ENCODE results near the gene S100A16.
"Not testable (repeated sequence)": the region's sequence is repeated elsewhere in the genome, so short reads cannot be mapped to it uniquely, and the experiment has no call there.

The S100A16 gene

GRCh38 chr1:153582836-153583235 lies 30.1 kb downstream of the S100A16 start:
- DNase-seq, result not testable (repeated sequence)

GRCh38 chr1:153578936-153579335 lies 34.0 kb downstream of the S100A16 start:
- DNase-seq, result no peak

GRCh38 chr1:153578490-153578889 lies 34.4 kb downstream of the S100A16 start:
- no peak for DNase-seq

GRCh38 chr1:153577624-153578051 lies 35.3 kb downstream of the S100A16 start:
- DNase-seq, result no peak

- DNase-seq, result no peak
Observed at GRCh38 chr1:153577138-153577537, 35.8 kb downstream of the S100A16 start.

- DNase-seq, result not testable (repeated sequence)
Observed at GRCh38 chr1:153575497-153575896, 37.4 kb downstream of the S100A16 start.

GRCh38 chr1:153575081-153575491 lies 37.9 kb downstream of the S100A16 start:
- not testable (repeated sequence) for DNase-seq

- no peak for DNase-seq
Observed at GRCh38 chr1:153573351-153573750, 39.6 kb downstream of the S100A16 start.

GRCh38 chr1:153572569-153573015 lies 40.3 kb downstream of the S100A16 start:
- DNase-seq, result peak; percentile 70

GRCh38 chr1:153571706-153572105 lies 41.2 kb downstream of the S100A16 start:
- DNase-seq, result no peak

- DNase-seq, result no peak
Observed at GRCh38 chr1:153570874-153571273, 42.1 kb downstream of the S100A16 start.

GRCh38 chr1:153569465-153569864 lies 43.5 kb downstream of the S100A16 start:
- no peak for DNase-seq

GRCh38 chr1:153568367-153569099 lies 44.4 kb downstream of the S100A16 start:
- peak; percentile 71 for DNase-seq

- DNase-seq, result no peak
Observed at GRCh38 chr1:153567621-153568366, 45.1 kb downstream of the S100A16 start.

- peak; percentile 3 for DNase-seq
Observed at GRCh38 chr1:153566414-153567371, 46.2 kb downstream of the S100A16 start.

GRCh38 chr1:153565529-153566374 lies 47.2 kb downstream of the S100A16 start, which contains the start of gene S100A2:
Gene S100A2 (minus strand): TSS chr1:153565844. CDS start chr1:153563877, 1,967 bp downstream.
- DNase-seq, result no peak

- DNase-seq, result no peak
Observed at GRCh38 chr1:153563991-153564390, 48.9 kb downstream of the S100A16 start.

- DNase-seq, result no peak
Observed at GRCh38 chr1:153563483-153563901, 49.4 kb downstream of the S100A16 start.

GRCh38 chr1:153562021-153562420 lies 50.9 kb downstream of the S100A16 start:
- DNase-seq, result not testable (repeated sequence)

GRCh38 chr1:153561466-153561985 lies 51.4 kb downstream of the S100A16 start:
- DNase-seq, result no peak

GRCh38 chr1:153560771-153561465 lies 52.0 kb downstream of the S100A16 start:
- DNase-seq, result no peak
